Left forelimb (tissue), 1 donor: ENCODE measurements around the gene TMEM222.
"Not testable (repeated sequence)": the region's sequence is repeated elsewhere in the genome, so short reads cannot be mapped to it uniquely, and the experiment has no call there.

ENCODE experiments used
- DNase-seq: peaks from one replicate; pipeline ENCODE4 v3.0.0-alpha.2; 2018; ENCODE audit warnings: low spot score

The TMEM222 gene

GRCh38 chr1:27380766-27381733 lies 59.1 kb downstream of the TMEM222 start:
- no peak for DNase-seq

- no peak for DNase-seq
These were observed 60.2 kb downstream of the TMEM222 start for GRCh38 chr1:27381969-27382762.

- no peak for DNase-seq
These were observed 61.2 kb downstream of the TMEM222 start, which contains the start of gene CD164L2 for GRCh38 chr1:27383039-27383605. TSS of gene CD164L2 (minus strand) at chr1:27383333. CDS start at chr1:27383239, 94 bp downstream.

DNA sequence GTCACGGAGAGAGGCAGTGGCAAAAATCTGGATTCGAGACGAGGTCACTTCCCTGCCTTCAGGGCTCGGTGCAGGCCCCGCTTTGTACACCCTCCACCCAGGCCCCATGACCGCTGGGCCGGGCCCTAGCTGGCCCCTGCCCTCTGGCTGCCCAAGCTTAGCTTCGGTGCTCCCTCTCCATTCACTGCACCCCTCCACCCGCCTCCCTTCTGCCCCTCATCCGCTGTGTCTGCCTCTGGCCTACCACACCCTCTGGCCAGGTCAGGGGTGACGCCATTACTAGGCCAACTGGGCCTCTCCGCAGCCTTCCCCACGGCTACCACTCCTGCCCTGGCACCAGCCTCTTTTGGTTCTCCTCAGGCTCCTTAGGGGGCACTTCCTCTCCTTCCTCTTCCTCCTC lies 61.7 kb downstream of the TMEM222 start:
- no peak for DNase-seq

GRCh38 chr1:27384797-27385196 lies 62.8 kb downstream of the TMEM222 start:
- DNase-seq, result not testable (repeated sequence)
